Dermis microvascular lymphatic vessel endothelial cell (primary cell): ENCODE measurements around the gene KIDINS220. TPM values are rescaled to one million over a fixed set of nuclear protein-coding genes. Genes with fewer than 3 reads are reported as not detected.

ENCODE experiments used
- DNase-seq, 2 donors: peaks; one replicate each; pipeline versions ENCODE4 v3.0.0 to v3.0.0-alpha.2; 2010; ENCODE audit warnings: low read depth in 2 of 2
- total RNA-seq: library from RNA; depleted of rRNA; stranded (reverse); fragments of >200 nt; gene quantifications from 2 replicates; pipeline ENCODE4 v1.2.1, GENCODE V29; 2014

Gene KIDINS220
- 39.7 and 48.9 TPM in 2 replicates for total RNA-seq

DNA sequence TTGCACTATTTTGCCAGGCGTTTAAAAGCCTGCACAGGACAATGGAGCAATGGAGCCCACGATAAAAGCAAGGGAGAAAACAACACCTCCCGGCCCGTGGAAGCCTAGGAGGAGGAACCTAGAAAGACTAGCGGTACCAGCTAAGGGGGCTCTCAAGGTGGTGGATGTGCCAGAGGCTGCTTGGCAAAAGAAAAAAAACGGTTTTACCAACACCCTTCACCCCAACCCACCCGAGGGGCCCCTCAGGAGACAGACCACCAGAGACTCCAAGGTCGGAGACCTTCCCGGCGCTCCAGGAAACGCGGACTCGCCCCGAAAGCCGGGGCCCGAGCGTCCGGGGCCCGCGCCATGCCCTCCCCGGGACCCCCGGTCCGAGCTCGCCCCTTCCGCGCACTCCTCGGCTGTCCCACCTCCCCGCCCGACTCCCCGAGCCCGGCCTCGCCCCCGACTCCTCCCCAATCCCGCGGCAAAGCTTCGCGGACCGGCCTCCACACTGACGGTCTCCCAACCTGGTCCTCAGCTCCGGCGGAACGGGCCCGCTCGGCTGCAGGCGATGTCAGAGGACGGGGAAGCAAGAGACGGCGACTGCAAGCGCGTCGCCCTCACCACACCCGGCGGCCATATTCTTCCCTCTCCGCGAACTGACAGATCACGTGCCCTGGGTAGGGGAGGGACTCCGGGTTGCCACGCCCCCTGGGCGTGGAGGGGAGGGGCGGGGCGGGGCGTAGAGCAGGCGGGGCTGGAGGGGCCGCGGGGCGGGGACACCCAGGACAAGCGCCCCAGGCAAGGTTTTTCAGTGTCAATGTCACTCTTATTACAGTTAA, at the start of gene KIDINS220:
KIDINS220 (minus strand) TSS at position 643 of the 824 bp plus-strand sequence. CDS start 10,520 bp downstream, outside the sequence.
- peak; percentile 55 to 84 for DNase-seq

DNA sequence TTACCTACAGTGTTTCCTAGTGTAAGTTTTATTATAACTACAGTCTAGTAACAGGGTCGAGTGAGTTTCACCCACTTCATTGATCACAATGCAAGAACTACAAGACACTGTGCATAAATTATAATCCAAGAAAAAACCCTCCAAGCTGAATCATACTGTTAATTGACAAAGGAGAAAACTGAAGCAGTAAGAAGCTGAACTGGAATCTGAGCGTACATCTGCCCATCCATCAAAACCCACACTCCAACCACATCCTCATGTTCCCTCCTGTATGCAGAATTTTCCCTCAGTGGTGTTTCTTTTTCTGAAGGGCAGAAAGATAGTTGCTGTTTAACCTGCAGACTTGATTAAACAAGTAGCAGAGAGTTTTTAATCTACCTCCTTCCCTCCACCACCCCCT, 49.5 kb upstream of the KIDINS220 start:
- DNase-seq: no peak

DNA sequence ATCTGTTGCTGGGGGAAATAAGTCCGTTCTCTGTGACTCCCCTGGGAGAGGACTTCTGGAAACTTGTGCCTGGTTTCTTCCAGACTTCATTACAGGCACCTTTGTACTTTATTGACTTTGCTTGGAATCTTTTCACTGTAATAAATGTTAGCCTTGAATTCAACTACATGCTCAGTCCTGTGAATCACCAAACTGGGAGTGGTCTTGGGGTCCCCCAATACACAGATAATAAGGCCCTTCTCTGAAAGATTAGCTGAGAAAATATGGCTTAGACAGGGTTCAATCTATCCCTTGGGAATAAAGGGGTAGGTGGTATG, 48.7 kb upstream of the KIDINS220 start:
- no peak for DNase-seq

DNA sequence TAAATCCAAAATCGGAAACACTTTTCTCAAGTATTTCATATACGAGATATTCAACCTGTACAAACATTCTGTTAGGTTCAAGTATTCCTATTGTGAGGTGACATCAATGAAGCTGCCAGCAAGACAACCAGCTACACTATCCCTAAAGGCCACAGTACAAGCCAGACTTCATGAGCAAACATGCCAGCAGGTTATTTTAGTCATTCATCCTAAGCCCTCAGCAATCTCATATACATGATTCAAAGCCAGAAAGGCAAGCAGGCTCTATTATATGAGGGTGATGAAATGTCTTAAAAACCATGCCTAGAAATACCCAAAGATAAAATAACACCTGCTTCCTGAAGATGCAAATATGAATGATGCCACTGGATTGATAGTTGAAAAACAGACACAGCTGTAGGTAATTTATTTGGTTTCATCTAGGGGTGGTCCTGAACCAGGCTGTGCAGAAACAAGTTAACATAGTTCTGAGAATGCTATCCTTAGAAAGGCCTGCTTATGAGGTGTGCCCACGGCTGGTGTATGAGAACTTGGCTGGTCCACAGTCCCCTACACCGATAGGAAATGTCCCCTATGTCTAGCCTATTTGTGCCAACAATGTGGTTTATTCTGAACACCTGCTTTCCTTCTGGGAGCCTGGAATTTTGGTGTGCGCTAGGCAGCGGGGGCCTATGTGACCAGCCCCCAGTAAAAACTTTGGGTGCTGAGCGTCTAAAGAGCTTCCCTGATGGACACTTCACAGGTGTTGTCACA, 48.2 kb upstream of the KIDINS220 start:
- no peak for DNase-seq

DNA sequence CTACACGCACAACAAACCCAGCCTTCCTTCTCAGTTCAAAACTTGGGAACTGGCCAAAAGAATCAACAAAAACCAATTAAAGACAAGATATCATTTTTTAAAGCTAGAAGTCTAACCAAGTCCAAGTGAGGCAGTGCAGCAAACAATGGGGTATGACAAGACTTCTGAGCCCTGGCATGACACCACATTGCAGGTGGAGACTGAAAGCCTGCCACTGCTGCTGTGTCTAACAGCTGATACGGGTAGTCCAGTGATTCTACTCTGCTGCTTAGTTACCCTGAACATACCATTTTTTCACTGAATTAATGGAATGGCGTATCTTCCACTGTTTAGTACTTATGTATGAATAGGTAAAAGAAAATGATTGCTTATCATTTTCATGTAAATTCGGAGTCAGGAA, 47.4 kb upstream of the KIDINS220 start:
- no peak for DNase-seq

DNA sequence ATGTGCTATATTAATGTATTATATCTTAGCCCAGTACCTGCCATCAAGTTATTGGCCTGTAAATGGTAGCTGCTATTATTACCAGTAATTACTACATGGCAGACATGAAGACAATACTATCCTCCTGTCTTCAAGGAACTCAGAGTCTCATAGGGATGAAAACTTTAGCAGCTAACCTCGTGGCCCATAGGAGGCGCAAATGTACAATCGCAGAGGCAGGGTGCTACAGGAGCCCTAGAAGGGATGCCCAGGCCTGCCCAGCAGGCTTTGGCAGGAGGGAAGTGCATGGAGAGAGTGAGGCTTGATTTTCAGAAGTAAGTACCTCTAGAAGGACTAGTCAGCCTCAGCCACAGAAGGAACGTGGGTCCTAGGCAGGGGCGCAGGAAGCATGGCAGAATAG, 44.7 kb upstream of the KIDINS220 start:
- DNase-seq: peak in 1 of 2 donors; percentile 21

DNA sequence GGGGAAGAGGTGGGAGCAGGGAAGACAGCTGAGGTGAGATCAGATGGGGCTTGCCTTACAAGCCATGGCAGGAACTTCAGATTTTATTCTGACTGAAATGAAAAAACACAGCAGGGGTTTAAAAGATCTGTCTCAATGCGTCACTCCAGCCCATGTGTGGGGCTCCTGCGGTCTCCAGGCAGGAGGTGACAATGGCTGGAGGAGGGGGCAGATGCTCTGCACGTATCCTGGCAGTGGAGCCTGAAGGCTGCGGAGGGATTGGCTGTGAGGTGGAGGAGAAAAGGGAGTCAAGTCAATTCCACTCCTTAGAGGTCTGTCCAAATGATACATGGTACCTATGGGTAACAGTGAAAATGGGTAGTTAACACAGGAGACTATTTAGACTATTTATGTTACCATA, 40.5 kb upstream of the KIDINS220 start:
- no peak for DNase-seq

DNA sequence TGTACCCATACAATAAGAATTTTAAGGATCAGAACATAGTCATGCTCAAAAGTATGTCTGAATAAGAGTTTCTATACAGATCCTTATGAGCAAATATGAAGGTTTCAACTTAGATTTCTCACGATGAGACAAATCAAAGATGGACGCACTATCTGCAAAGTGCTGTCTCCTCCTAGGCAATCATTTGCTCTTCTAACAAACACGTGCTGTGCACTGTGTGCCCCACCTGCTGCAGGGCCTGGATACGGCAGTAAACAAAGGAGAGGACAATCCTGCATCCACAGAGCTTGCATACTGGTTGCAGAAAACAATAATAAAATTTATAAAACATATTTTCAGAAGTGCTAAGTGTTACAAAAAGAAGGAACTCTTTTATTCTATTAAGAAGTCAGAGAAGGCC, 39.9 kb upstream of the KIDINS220 start:
- DNase-seq: no peak

DNA sequence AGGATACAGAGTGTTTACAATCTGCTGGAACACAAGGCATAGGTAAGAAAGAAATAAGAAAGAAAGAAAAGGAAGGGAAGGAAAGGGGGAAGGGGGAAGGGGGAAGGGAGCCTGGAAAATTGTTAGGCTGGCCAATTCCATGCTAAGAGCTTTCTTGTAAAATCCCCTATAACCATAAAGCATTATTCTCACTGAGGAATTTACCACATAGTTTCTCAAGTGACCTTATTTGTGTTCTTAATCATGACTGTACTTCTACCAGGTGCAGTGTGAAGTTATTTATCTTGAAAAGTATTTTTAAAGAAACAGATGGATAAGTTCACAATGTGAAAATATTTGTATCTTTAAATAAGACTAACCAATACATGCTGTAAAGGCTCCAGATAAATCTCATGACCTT, 39.2 kb upstream of the KIDINS220 start:
- no peak for DNase-seq

DNA sequence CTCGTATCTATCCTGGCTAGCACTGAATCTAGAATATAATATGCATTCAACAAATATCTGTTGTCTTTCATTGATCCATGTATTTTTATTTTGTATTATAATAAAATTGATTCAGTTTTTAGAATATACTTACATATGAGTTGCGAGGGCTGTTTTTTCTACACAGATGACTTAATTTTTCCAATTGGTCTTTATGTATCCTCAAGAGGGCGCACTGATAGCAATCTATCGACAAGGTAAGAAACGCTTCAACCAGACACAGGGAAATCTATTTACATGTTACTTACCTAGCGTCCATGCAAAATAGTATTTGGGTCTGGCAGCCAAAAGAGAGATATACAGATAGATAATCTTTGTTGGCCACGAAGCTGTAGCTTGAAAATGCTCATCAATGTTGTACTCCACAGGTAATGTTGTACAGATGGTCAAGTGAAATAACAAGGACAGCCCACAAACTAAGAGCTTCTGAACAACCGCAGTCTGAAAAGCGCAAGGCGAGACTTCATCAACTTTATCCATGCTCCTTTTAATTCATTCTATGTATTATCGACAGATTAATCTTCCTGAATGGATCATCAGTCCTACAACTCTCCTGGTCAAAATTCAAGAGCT, 35.5 kb upstream of the KIDINS220 start:
- peak; percentile 65 to 75 for DNase-seq

DNA sequence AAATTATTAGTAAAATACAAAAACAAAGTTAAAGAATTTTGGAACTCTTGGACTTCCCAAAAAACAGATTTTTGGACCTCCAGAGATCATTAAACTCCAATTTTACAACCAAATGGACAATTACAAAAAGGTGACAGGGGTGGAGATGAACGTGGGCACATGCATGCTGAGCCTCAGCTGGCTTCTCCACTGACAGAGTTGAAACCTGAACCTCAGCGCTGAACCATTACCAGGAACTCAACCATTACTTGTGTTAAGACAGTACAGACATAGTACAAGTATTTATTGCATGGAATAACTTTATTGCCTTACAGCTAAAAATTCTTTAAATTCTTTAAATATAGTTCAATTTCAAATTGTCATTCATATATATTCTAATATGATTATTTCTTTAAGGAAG, 33.0 kb upstream of the KIDINS220 start:
- no peak for DNase-seq

DNA sequence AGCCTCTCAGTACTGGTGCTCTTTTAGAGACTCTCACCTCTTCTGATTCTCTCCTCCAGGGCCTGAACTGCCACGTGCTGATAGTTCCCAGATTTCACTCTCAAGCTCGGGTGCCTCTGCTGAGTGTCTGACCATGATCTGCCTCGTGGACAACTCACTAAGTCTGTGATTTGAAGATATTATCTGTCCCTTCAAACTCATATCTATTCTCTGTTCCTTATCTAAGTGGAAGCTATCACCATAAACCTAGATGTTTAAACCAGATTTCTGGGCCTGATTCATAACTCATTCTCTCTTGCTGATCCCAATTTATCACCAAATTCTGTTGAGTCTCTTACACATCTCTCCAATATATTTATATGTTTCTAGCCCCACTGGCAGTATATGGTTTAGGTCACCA, 29.9 kb upstream of the KIDINS220 start:
- DNase-seq: no peak

DNA sequence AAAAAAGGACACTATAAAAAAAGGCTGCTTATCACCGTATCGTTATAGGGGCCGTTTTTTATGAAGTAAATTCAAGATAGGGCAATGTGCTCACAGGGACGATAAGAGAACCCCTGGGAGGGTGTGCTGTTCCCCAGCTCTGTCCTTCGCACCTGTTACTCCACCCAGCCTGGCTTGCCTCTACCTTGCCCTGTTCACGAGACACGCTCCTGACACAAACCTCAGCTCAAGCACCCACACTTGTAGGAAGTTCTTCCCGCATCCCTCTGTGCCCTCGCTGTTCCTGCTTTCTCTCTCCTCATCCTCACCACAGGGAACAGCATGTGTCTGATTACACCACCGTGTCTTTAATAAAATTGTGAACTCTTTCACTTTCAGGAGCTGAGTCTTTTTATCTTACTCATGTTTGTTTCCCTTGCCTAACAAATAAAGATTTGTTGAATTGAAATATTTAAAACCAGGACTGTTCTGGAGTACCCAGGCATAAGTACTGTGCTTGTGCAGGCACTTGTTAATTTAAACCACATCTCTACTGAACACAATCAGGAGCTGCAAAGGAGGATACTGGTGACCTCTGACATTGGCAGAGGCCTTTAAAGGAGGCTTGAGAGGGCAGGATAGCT, 26.0 kb upstream of the KIDINS220 start:
- no peak for DNase-seq

DNA sequence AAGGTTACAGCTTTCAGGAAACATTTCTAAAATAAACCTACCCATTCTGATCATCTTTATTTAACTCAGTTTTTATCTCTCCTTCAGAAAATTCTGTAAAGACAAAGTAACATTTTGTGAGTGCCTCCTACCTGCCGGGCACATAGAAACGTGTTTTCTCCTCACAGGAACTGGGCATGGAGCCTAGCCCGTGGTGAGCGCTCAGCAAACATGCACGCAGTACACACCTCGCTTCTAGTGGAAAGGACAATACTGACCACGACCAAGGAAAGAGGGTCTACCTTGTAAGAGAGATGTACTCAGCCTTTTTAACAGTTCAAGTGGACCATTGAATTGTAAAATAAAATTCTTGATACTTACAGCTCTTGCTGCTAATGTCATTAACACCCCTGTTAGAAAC, 24.8 kb upstream of the KIDINS220 start:
- DNase-seq: no peak

DNA sequence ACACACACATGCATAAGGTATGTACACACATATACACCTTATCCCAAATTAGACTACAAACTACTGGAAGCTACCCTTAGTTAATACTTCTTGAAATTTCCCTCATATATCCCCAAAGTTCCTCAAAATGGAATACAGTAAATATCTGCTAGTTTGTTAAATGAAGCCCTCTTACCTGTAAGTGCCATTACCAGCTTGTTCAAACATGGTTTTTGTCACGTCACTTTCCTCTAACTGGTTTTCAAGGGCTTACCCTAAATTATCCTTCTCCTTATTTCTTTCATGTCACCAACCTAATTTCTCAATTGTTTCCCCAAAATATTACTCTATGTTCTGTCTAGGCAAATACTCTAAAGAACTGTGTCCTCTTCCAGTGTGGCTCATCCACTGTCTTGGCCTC, 24.4 kb upstream of the KIDINS220 start:
- no peak for DNase-seq

DNA sequence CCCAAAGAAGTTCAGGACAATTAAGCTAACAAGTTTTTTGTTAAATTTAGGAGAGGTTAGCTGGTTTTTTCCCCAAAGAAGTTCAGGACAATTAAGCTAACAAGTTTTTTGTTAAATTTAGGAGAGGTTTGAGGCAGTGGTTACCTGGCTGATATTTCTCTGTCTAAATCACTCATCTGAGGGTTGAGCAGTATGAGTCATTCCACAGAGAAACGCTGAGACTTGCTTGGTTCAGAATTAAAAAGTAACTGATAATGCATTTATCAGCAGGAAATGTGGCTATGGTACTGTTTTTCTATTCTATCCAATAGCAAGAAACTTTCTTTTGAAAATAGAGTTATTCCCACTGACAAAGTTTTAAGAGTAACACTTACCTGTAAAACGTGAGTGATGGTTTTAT, 22.8 kb upstream of the KIDINS220 start:
- DNase-seq: no peak

DNA sequence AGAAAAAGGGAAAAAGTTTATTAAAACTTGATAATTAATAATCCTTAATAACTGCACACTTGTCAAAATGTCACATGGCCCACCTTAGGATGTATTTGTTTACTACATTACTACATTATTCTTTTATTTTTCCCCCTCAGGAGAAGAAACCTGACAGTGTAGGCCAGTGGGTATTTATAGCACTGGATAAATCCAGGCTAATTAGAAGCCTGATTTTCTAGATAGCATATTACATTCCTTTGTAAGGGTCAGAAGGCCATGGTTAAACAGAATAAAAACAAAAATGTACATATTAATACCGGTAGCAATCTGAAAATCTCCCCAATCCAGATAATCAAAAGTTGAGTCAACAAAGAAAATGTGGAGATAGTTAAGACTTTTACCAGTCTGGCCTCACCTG, 21.5 kb upstream of the KIDINS220 start:
- DNase-seq: no peak

DNA sequence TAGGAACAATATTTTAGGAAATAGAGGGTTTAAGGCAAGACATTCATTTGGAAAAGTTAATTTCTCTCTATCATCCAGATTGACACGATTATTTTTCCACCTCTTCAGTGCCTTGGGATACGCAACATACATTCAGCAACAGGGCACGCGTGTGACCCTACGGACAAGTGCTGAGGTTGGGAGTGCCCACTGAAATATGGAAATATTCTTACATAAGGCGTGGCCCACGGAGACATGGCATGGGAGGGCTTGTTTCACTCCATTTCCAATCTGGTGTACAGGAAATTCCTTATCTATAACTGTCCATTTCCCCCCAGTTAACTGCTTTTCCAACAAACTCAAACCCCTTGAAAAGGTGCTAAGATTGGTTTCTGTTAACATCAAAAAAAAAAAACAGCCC, 20.9 kb upstream of the KIDINS220 start:
- DNase-seq: no peak

DNA sequence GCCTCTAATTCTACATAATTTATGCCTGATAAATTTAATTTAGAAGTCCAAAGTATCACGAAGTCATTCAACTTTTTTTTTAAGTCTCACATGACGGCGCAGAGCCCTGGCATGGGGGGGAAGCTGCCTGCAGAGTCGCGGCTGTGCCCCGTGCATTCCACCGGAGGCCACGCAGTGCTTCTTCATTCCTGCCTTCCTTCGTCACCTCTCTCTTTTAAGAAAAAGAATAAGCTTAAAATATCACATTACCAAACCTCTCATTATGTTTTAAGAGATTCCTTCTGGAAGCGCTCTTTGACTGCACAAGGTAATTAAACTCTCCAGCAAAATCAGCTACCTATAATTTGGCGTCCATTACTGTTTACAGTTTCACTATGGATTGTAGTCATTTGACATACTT, 20.3 kb upstream of the KIDINS220 start:
- DNase-seq: no peak

DNA sequence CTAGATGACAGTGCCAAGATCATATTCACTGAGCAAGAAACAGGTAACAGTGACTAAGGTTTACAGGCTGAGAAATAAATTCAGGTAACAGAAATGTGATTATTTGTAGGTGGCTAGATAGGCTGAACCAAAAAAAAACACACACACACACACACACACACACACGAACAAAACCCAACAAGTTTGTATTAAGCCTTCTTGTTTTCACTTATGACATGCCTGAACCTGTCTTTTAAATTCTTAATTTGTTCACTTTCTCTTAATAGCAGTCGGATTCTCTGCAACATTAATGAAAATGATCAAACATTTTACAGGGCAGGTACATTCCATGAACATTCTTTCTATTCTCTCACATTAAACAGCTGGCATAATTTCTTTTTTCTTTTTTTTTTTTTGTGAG, 18.8 kb upstream of the KIDINS220 start:
- DNase-seq: no peak

DNA sequence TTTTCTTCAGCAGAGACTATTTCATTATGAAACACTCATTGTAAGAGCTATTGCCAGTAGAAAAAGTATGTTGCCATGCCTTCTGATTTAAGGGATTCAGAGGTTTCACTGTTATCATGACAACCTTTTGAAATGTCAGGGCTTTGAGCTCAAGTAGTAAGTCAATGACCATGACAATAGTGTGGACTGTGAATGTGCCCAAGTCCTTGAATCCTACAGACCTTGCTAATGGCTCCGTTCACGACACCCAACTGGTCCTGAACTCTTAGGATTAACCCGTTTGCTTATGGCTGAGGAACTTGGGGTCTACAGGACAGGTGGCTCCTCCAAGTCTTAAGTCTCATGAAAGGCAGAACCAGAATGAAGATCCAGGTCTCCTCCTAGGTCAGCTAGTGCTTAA, 17.6 kb upstream of the KIDINS220 start:
- DNase-seq: no peak

DNA sequence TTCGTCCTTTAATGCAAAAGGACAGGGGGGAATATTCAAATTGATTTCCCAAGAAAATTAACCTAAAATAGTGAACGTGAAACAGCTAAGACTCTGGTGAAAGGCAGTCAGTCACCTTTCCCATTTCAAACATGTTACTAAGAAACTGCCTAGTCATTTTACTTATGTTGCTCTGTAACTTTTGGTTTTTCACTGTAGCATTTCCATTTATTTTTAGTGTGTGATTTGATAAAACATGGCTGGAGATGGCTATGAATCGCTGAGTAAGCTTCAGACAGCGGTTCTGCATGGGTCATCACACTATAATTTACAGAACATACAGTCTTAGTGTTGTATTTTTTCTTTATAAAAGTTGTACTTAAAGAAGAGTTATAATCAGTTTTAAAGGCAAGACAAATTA, 16.0 kb upstream of the KIDINS220 start:
- no peak for DNase-seq
